GM19193 (cell line): Measurements from ENCODE around the gene CYP1B1.

Source experiments
- POLR2A ChIP-seq: IDR thresholded peaks from 4 replicates; pipeline ENCODE4 v1.6.1; 2011; ENCODE audit not compliant: insufficient read depth, insufficient read length; ENCODE audit errors: extremely low read depth

The CYP1B1 gene

DNA sequence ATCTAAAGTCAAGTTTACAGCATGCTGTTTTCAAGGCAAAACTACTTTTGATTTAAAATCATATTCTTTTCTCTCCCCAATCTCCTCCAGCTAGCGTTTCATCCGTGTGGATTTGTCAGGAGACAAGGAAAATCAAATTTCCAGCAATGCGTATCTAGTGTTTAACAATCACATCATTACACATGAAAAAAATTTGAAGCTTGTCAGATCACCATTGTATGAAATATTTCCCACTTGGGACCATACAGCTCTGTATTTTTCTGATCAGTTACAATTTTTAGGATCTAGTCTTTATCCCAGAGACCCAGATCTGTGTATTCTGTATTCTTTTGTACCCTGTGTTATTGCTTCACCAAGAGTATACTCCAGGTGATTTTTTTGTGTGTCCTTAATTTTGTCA lies 28.6 kb upstream of the CYP1B1 start:
- no peak for TF ChIP-seq POLR2A

GRCh38 chr2:38100328-38100727 lies 24.4 kb upstream of the CYP1B1 start:
- no peak for TF ChIP-seq POLR2A

DNA sequence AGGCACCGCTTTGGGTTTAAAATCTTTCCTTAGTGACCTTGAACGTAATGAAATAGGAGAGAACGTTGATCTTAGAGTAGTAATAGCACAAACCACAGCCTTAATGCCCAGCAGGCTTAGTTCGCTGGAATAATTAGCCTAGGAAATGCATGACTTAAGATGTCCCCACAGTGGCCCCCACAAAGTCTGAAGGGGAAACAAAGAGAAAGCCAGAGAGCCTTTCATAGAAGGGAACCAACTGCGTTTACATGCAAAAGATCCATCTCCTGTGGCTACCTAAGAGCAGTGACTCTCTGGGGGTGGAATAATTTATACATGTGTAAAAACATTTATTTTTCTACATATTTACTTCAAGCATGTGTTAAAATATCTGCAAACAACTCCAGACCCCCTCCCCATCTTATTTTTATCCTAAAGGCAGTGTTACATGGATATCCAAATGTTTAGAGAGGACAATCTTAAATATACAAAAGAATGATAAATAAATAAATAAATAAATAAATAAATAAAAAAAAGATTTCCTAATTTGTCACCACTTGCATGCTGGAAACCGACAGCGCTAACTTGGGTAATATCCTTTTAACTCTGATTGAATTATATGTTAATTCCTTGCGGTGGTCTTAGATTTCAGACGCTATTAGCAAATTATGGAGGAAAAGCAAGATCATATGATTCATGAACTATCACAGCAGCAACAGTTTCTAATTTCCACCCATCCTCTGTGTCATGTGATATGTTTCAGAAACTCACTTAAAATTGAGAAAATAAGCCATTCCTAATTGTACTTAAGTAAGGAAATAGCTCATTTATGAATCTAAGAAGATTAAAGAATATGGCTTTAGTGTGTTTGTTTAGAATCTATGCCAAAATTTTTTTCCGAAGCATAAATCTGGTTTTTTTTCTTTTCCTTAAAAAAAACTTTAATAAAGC lies 23.4 kb upstream of the CYP1B1 start:
- TF ChIP-seq POLR2A = no peak

GRCh38 chr2:38098421-38099098 lies 22.6 kb upstream of the CYP1B1 start:
- TF ChIP-seq POLR2A = no peak

DNA sequence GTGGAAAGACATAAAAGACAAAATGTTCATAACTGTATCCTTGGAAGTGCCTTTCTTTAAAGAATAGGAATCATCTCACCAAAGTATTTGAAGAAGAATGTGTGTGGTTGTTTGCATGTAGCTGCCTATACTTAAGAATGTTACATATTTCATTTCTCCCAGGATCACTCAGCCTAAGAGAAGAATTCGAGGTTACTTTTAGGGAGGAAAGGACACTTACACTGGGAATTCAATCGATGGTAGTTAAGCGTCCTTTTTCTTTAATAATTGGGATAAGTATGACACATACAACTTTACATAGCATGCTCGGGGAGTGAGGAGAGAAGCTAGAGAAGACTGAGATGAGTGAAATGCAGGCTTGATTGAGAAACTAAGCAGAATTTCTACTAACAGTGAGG lies 22.0 kb upstream of the CYP1B1 start:
- TF ChIP-seq POLR2A = no peak

GRCh38 chr2:38097258-38097987 lies 21.5 kb upstream of the CYP1B1 start:
- no peak for TF ChIP-seq POLR2A

DNA sequence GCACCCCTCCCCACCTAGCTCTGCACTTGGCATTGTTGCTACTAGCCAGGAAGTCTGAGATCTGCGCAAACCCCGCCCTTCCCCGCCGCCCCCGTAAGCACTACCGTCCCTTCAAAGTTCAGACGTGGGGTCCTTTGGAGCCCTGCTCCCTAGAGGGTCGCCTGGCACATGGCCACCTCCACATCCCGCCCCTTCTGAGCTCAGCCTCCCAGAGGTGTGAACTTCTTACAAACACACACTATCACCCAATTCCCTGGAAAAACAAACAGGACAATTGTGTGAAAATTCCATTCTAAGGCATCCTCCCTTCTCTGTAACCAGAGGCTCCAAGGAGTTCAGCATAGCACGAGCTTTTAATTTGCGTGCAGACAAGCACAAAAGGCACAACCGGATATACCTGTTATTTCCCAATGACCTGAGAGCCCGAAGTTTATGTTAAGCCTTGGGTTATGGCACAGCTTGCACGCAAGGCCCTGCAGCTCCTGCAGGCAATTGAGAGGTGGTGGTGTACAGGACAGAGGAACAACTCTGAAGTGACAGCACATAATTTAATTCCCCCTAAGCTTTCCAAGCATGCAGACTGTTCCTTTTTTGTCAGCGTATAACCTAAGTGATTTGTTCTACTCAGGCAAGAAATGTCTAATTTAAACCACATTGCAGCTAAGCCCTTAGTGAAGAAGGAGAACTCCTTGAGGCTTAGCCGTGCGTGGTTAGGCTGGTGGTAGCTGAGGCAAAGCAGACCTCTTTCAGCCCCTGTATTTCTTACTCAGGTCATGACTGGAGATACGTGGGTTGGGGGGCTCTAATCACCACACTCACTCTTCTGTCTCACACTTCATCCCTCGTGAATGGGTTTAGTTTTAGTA lies 20.3 kb upstream of the CYP1B1 start:
- TF ChIP-seq POLR2A = no peak

GRCh38 chr2:38095079-38095995 lies 19.4 kb upstream of the CYP1B1 start:
- no peak for TF ChIP-seq POLR2A

DNA sequence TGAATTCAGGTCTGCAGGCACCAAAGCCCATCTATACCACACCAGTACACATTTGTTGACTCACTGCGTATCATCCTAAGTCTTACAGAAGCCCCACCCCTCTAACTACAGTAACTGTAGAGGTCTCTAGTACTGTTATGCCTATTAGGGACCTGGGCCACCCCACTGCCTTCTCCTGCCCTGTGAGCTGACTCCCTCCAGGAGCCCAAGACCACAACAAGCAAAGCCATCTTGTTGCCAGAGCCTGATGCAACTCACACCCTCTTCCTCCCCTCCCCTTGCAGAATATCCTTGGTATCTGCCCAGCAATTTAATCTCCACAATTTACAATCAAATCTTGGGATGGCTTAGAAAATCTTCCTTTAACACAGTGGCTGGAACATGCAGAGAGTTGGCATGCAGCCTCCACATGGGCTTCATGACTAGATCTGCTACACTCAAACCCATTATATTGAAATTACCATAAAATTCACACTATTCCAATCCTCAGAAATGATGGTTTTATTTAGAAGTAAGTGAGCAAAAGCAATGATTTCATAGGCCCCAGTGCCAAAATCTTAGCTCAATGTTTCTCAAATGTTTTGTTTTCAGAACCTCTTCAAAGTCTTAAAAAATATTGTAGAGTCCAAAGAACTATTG lies 17.7 kb upstream of the CYP1B1 start:
- no peak for TF ChIP-seq POLR2A

DNA sequence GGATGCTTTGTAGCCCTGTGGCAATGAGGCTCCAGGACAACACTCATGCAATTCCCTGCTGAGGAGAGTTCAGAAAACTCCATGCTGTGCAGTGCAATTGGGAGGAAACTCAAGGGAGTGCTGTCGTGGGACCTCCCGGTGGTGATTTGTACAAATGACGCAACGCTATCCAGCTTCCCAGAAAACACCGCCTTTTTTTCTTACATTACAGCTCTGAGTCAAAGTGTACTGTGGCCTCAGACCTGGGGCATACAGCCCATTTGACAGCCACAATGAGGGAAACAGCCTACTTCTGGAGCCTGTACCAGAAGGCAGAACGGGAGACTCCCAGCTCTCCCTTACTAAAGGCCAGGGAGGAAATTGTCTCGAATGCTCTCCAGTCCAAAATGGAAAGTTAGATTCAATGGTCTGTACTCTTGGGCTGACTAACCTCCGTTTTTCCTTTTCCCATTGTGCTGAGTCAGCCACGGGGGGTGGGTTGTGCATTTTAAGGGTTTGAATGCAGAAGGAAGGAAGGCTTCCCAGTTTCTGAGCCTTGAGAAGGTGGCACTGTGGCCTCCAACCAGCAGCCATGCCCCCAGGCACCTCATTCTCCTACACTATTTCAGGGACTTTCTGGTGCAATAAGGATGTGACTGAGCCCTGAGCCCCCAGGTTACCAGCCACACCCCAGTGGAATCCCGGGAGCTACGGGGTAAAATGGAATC lies 16.4 kb upstream of the CYP1B1 start:
- TF ChIP-seq POLR2A = no peak

DNA sequence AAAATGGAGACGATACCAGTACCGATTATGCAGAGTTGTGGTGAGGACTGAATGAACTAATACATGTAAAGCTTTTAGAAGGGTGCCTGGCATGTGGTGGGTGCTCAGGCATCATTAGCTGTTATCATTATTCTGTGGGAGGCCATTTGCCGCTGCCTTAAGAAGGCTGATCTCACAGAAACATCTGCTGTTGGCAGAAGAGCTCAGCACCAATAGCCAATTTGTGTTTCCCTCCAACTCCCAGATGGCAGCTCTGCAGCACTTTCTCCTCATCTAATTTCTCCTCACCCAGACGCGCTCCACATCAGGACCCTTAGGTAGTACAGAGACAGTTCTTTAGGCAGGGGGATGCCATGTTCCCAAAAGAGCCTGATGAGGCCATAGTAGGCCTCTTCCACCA lies 15.8 kb upstream of the CYP1B1 start:
- TF ChIP-seq POLR2A = no peak

DNA sequence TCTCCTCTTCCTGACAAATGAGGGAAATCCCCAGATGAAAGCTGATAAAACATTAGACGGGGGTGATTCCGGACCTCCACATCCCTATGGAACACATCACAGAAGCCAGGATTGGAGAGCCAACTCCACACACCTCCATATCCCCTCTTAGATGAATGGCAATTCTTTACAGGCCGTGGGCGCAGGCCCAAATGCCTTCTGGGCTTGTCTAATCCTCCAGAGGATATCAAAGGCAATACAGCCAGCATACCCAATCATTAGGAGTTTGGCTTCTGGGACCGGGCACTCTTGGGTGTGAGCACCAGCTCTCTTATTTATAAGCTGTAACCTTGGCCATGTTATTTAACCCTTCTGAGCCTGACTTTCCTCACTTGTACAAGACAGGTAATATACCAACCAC lies 15.0 kb upstream of the CYP1B1 start:
- no peak for TF ChIP-seq POLR2A
